ENCODE results near the gene NCOA6.

The NCOA6 gene

DNA sequence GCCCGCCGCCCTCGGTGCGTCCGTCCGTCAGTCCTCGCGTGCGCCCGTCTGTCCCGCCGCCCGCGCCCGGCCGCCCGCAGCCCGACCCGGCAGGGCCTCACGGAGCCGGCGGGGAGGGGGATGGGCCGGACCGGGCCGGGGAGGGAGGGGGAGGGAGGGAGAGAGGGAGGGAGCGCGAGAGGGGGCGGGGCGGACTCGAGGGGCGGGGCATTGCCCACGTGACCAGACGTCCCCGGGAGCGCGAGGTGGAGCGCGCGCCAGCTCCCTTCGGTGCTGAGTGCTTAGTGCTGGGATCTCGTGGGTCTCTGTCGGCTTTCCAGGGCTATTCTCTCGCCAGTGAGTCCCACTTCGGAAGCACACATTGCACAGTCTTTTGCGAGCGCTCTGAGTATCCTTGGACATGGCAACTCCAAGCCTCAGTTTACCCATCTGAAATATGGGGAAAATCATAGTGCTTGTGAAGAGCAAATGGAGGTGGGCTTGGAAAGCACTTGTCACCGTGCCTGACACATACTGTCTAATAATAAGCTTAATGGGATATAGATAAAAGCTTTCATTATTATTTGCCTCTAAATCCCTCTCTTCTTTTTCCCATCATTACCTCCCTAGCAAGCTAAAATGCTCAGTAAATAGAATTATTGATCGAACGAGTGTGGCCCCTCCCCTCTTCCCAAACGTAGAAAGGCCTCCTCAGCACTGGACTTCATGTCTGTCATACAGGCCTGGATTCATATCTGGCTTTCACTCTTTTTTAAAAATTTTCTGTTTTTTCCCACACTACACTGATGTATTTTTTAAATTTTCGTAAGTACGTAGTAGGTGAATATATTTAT lies at the start of gene NCOA6:
Gene NCOA6, minus strand, starts transcription at position 122 of the 833 bp plus-strand sequence. CDS start 43,296 bp downstream, outside the sequence.
- Histone ChIP-seq H3K79me2 (ENCODE audit: insufficient read depth, low read length) (peaks cover 39% of the 10 kb centered on the region), H3K9me2 (ENCODE audit: low read depth, low read length) (no peaks in the 10 kb centered on the region), H4K20me1 (ENCODE audit: insufficient read depth, low read length) (no peaks in the 10 kb centered on the region), H3K9ac (ENCODE audit: low read length) (peak within 1 kb of the TSS; percentile 84), H3F3A (ENCODE audit: insufficient read depth, low read length) (no peaks in the 10 kb centered on the region), H3K27ac (ENCODE audit: low read depth, low read length, poor library complexity, severe bottlenecking) (peak within 1 kb of the TSS; percentile 57), H3K9me3 (ENCODE audit: low read length) (no peaks in the 10 kb centered on the region), H3K4me2 (ENCODE audit: low read length) (peak within 1 kb of the TSS; percentile 100), H3K4me1 (ENCODE audit: insufficient read depth, low read length, severe bottlenecking) (peaks cover 24% of the 10 kb centered on the region), H3K27me3 (ENCODE audit: insufficient read depth, low read length) (no peaks in the 10 kb centered on the region), H3K4me3 (ENCODE audit: low read depth, low read length, poor library complexity, severe bottlenecking) (peak within 1 kb of the TSS; percentile 88), H3K36me3 (ENCODE audit: insufficient read depth, low read length) (no peaks in the 10 kb centered on the region), H2AFZ (ENCODE audit: low read length) (peak within 1 kb of the TSS; percentile 94; the same call in 1 of the 2 replicates)
- no peak for TF ChIP-seq EZH2 (IDR thresholded peaks at IDR 0.05; ENCODE audit: borderline replicate concordance, low read length)
- TF ChIP-seq, protein P1, sequence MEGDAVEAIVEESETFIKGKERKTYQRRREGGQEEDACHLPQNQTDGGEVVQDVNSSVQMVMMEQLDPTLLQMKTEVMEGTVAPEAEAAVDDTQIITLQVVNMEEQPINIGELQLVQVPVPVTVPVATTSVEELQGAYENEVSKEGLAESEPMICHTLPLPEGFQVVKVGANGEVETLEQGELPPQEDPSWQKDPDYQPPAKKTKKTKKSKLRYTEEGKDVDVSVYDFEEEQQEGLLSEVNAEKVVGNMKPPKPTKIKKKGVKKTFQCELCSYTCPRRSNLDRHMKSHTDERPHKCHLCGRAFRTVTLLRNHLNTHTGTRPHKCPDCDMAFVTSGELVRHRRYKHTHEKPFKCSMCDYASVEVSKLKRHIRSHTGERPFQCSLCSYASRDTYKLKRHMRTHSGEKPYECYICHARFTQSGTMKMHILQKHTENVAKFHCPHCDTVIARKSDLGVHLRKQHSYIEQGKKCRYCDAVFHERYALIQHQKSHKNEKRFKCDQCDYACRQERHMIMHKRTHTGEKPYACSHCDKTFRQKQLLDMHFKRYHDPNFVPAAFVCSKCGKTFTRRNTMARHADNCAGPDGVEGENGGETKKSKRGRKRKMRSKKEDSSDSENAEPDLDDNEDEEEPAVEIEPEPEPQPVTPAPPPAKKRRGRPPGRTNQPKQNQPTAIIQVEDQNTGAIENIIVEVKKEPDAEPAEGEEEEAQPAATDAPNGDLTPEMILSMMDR (IDR thresholded peaks at IDR 0.05; ENCODE audit: low read length), result no peak

DNA sequence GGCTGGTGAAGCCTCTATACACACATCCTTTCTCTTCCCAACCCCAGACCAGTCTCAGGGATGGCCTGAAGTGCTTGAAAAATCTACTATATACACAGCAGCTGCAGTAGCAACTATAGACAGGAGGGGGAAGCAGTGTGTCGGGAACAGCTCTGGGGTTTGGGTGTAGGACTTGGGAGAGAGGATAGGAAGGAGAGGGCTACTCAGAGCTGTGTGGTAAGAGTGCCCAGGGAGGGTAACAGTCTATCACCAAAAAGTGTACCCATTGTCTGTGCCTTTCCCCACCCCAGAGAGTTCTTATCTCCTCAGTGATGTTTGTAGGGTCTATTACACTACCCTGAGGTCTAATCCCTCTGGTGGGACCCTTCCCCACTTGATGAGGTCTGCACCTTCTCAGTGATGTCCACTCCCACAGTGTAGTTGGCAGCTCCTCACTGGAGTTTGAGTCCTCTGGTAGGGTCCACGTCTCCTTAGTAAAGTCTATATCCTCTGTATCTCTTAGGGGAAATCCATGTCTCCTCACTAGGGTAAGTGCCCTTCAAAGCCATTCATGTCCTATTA lies 48.7 kb upstream of the NCOA6 start:
- Histone ChIP-seq H2AFZ (ENCODE audit: low read length) (no peak overlapping the region), H3K4me1 (ENCODE audit: insufficient read depth, low read length, severe bottlenecking) (peaks cover 31% of the 10 kb centered on the region), H4K20me1 (ENCODE audit: insufficient read depth, low read length) (no peaks in the 10 kb centered on the region), H3F3A (ENCODE audit: insufficient read depth, low read length) (no peaks in the 10 kb centered on the region), H3K4me2 (ENCODE audit: low read length) (no peak overlapping the region), H3K9me3 (ENCODE audit: low read length) (no peaks in the 10 kb centered on the region), H3K79me2 (ENCODE audit: insufficient read depth, low read length) (no peaks in the 10 kb centered on the region), H3K9ac (ENCODE audit: low read length) (no peak overlapping the region), H3K27ac (ENCODE audit: low read depth, low read length, poor library complexity, severe bottlenecking) (no peak overlapping the region), H3K27me3 (ENCODE audit: insufficient read depth, low read length) (no peaks in the 10 kb centered on the region), H3K4me3 (ENCODE audit: low read depth, low read length, poor library complexity, severe bottlenecking) (no peak overlapping the region), H3K9me2 (ENCODE audit: low read depth, low read length) (no peaks in the 10 kb centered on the region), H3K36me3 (ENCODE audit: insufficient read depth, low read length) (no peaks in the 10 kb centered on the region)
- no peak for TF ChIP-seq EZH2 (IDR thresholded peaks at IDR 0.05; ENCODE audit: borderline replicate concordance, low read length)
- TF ChIP-seq, protein P1 (IDR thresholded peaks at IDR 0.05; ENCODE audit: low read length), result peak; percentile 88

DNA sequence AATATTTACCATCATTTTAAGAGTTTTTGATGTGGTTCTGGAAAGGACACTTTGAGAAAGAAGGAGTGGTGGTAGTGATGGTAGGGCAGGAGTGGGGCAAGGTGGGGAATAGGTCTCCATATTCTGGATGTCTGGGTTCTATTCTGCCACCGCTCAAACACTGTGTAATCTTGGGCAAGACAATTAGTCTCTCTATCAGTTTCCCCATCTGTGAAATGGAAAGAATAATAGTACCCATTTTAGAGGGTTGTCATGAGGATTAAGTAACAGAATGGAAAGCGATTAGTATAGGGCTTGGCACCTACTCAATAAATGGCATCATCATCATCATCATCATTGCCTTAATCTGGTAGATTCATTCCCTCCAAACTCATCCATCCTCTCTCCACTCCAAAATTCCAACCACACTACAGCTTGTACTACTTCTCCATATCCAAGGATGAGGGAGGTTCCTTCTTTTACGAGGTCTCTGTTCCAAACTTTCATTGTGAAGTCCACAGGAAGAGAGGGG lies 48.2 kb upstream of the NCOA6 start:
- peak overlapping the region; percentile 63 for H3K4me3 ChIP-seq (ENCODE audit: low read depth, low read length, poor library complexity, severe bottlenecking)
- no peaks in the 10 kb centered on the region for H3K27me3 ChIP-seq (ENCODE audit: insufficient read depth, low read length)
- no peak for TF ChIP-seq EZH2 (IDR thresholded peaks at IDR 0.05; ENCODE audit: borderline replicate concordance, low read length)
- TF ChIP-seq, protein P1 (IDR thresholded peaks at IDR 0.05; ENCODE audit: low read length), result no peak
- H3K9me3 ChIP-seq (ENCODE audit: low read length), result no peaks in the 10 kb centered on the region
- peaks cover 31% of the 10 kb centered on the region for H3K4me1 ChIP-seq (ENCODE audit: insufficient read depth, low read length, severe bottlenecking)
- no peaks in the 10 kb centered on the region for H4K20me1 ChIP-seq (ENCODE audit: insufficient read depth, low read length)
- H3K36me3 ChIP-seq (ENCODE audit: insufficient read depth, low read length), result no peaks in the 10 kb centered on the region
- H3K79me2 ChIP-seq (ENCODE audit: insufficient read depth, low read length), result no peaks in the 10 kb centered on the region
- H2AFZ ChIP-seq (ENCODE audit: low read length), result no peak overlapping the region
- no peaks in the 10 kb centered on the region for H3K9me2 ChIP-seq (ENCODE audit: low read depth, low read length)
- no peaks in the 10 kb centered on the region for H3F3A ChIP-seq (ENCODE audit: insufficient read depth, low read length)
- H3K4me2 ChIP-seq (ENCODE audit: low read length), result peak overlapping the region; percentile 67
- no peak overlapping the region for H3K27ac ChIP-seq (ENCODE audit: low read depth, low read length, poor library complexity, severe bottlenecking)
- peak overlapping the region; percentile 45; the same call in 1 of the 2 replicates for H3K9ac ChIP-seq (ENCODE audit: low read length)
